SH-SY5Y (cell line): ENCODE measurements around the gene ALOX12.

ENCODE experiments used
- GATA2 ChIP-seq: IDR thresholded peaks from 2 replicates; pipeline ENCODE4 v1.6.1; 2011; ENCODE audit warnings: mild to moderate bottlenecking, low read depth, low read length
- GATA3 ChIP-seq: IDR thresholded peaks from 2 replicates; pipeline ENCODE4 v1.6.1; 2011; ENCODE audit warnings: low read depth, mild to moderate bottlenecking, low read length, moderate library complexity

GRCh38 chr17:7018331-7018964, 22.6 kb downstream of the ALOX12 start:
- TF ChIP-seq GATA3 (no peak), GATA2 (no peak)
